ENCODE data around the gene FBRSL1. TPM values are rescaled to one million over a fixed set of nuclear protein-coding genes. Genes with fewer than 3 reads are reported as not detected.
"Not testable (repeated sequence)": the region's sequence is repeated elsewhere in the genome, so short reads cannot be mapped to it uniquely, and the experiment has no call there.

Gene FBRSL1
- total RNA-seq, 8 experiments from 2014 or later = 7.1 to 31.6 (median 11.1) TPM

DNA sequence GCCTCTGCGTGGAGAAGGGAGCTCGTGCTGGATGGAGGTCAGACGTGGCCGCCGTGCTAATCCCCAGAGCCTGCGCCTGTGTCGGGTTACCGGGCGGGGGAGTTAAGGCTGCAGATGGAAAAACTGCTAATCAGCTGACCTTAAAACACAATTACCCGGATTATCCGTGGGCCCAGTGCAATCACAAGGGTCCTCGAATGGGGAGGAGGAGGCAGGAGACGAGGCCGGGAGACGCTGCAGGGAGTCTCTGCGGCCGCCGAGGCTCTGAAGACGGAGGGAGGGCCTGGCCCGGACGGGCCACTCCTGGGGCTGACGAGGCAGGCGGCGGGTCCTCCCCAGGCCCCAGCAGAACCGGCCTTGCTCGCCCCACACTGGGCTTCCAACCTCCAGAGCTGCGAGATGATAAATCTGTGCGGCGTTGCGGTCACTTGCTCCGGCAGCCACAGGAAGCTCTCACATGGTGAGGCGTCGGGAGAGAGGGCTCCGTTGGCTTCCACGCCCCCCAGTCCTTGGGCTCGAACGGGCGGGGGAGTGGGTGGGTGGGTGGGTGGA is 32.9 kb upstream of the FBRSL1 start:
- Histone ChIP-seq H3K4me1 (replicated peaks in 1 of 2) (peaks cover 21 to 33% of the 10 kb centered on the region in 2 donors), H3K4me3 (no peak overlapping the region), H3K27ac (no peak overlapping the region)
- in situ Hi-C loops (cut with MboI; ENCODE audit: low pct_unique_long_range_greater_than_20kb in 2 of 9, low sequenced_read_pairs in 9 of 9, unreplicated experiment in 9 of 9) = no loop called here
- 0 to 71% (median 15%) methylated on average over 1 to 9 of the region's 38 CpGs; no CpG with 5 or more reads in 7 of the 10 experiments for WGBS, 10 experiments
- no peak for ATAC-seq (replicated peaks in 6 of 8)

DNA sequence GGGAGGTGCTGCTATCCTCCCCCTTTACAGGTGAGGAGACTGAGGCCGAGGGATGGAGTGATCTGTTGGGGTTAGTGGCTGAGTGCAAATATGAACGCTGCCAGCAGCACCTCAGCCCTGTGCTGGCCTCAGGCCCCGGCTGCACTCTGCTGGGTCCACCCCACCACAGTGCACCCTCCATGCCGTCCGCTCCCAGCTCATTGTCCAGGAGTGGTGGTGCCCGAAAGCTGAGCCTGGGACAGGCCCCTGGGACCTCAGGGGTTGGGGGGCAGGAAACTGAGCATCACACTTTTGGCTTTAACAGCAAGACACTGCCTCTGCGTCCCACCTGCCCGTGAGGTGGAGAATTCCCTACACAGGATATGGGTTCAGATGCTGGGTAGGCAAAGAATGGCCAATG is 31.5 kb upstream of the FBRSL1 start:
- ATAC-seq (replicated peaks in 6 of 8) = no peak
- peak overlapping the region in 1 of 2 donors; percentile 19 for H3K27ac ChIP-seq
- peaks cover 14 to 26% of the 10 kb centered on the region in 2 donors for H3K4me1 ChIP-seq (replicated peaks in 1 of 2)
- no peak overlapping the region for H3K4me3 ChIP-seq
- in situ Hi-C loops (cut with MboI; ENCODE audit: low pct_unique_long_range_greater_than_20kb in 2 of 9, low sequenced_read_pairs in 9 of 9, unreplicated experiment in 9 of 9) = no loop called here
- 17 to 100% (median 83%) methylated on average over 1 to 7 of the region's 8 CpGs; no CpG with 5 or more reads in 3 of the 10 experiments for WGBS, 10 experiments

DNA sequence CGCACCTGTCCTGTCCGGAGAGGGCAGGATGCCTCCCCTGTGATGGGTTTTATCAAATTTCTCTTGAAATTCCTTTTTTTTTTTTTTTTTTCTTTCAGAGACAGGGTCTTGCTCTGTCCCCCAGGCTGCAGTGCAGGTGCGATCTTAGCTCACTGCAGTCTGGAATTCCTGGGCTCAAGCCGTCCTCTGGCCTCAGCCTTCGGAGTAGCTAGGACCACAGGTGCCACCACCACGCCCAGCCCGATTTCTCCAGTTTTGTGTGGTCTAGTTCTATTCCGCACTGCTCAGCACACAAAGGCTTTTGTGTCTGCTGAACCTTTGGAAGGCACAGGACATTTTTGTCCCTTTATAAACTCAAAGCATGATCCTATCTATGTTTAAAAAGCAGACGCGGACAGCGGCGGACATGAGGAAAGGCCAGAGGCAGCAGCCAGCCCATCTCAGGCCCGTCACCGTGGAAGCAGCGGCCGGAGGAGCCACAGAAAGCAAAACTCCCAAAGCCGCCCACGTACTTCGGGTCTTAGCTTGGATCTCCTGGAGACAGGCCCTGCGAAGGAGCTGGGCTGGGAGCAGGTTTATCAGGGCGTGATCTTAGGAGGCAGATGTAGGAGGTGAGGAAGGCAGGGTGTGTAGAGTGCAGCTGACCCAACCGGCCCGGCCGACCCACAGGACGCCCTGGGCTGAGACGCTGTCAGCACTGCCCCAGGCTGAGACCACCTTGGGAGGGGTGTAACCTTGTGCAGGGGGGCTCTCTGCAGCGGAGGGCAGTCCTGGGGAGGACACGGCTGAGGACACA is 30.9 kb upstream of the FBRSL1 start:
- ATAC-seq (replicated peaks in 6 of 8) = peak in 3 of 8 experiments; percentile 40 to 85 (median 51)
- Histone ChIP-seq H3K4me3 (no peak overlapping the region), H3K27ac (peak overlapping the region in 1 of 2 donors; percentile 17), H3K4me1 (replicated peaks in 1 of 2) (peaks cover 8 to 20% of the 10 kb centered on the region in 2 donors)
- in situ Hi-C loops (cut with MboI; ENCODE audit: low pct_unique_long_range_greater_than_20kb in 2 of 9, low sequenced_read_pairs in 9 of 9, unreplicated experiment in 9 of 9) = no loop called here
- 69 to 100% (median 81%) methylated on average over 1 to 16 of the region's 28 CpGs; no CpG with 5 or more reads in 3 of the 10 experiments for WGBS, 10 experiments

DNA sequence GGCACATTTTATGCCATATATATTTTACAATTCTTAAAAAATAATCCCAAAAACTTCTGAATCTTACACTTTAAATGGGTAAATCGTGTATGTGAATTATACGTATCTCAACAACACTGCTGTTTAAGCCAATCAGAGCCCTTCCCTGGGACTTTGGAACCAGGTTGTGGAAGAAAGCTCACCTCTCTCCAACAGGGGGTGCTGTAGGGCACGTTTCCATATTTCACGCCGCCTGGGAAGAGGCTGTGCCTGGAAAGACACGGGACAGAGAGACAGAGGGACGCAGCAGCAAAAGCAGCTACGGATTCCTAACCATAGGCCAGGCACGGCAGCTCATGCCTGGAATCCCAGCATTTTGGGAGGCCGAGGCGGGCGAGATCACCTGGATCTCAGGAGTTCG is 29.4 kb upstream of the FBRSL1 start:
- no peak overlapping the region for H3K4me3 ChIP-seq
- 20 to 87% (median 46%) methylated on average over 1 to 7 of the region's 13 CpGs; no CpG with 5 or more reads in 3 of the 10 experiments for WGBS, 10 experiments
- ATAC-seq (replicated peaks in 6 of 8) = peak in 1 of 8 experiments; percentile 83
- peaks cover 9 to 17% of the 10 kb centered on the region in 2 donors for H3K4me1 ChIP-seq (replicated peaks in 1 of 2)
- in situ Hi-C loops (cut with MboI; ENCODE audit: low pct_unique_long_range_greater_than_20kb in 2 of 9, low sequenced_read_pairs in 9 of 9, unreplicated experiment in 9 of 9) = no loop called here
- no peak overlapping the region for H3K27ac ChIP-seq

DNA sequence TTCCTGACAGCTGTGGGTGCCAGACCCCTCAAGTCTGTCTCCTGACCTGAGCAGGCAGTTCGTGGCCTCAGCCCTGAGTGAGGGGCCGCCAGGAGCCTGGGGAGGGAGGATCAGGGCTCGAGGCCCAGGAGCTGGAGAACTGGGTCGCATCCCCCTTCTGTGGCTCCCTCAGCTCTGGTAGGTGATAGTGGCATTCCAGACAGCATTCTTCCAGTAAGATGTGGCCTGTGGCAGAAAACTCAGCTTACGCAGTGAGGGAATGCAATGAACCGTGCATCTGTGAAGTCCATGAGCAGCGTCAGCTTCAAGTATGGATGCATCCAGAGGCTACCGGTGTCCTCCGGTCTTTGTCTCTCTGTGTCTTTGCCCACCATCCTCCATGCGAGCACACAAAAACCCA is 28.4 kb upstream of the FBRSL1 start:
- peaks cover 11 to 21% of the 10 kb centered on the region in 2 donors for H3K4me1 ChIP-seq (replicated peaks in 1 of 2)
- 50 to 100% (median 78%) methylated on average over 1 to 7 of the region's 10 CpGs; no CpG with 5 or more reads in 3 of the 10 experiments for WGBS, 10 experiments
- H3K27ac ChIP-seq = no peak overlapping the region
- in situ Hi-C loops (cut with MboI; ENCODE audit: low pct_unique_long_range_greater_than_20kb in 2 of 9, low sequenced_read_pairs in 9 of 9, unreplicated experiment in 9 of 9) = no loop called here
- no peak overlapping the region for H3K4me3 ChIP-seq
- no peak for ATAC-seq (replicated peaks in 6 of 8)

DNA sequence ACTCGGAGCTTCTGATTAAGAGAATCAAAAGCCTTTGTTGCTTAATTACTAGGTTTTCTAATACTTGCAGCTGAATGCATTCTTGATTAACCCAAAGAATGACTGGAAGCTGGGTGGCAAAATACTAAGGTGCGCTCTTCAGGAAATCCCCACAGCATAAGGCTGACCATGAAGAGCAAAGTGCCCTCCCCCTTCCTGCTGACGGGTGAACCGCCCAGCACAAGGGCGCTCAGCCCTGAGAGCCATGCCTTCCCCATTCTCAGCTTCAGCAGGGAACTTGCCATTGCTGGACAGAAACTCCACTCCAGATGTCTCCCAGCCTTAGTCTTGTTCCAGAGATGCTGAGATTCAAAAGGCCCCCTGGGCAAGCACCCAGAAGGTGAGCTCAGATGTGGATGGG is 27.2 kb upstream of the FBRSL1 start:
- Histone ChIP-seq H3K4me3 (no peak overlapping the region), H3K4me1 (replicated peaks in 1 of 2) (peaks cover 11 to 21% of the 10 kb centered on the region in 2 donors), H3K27ac (no peak overlapping the region)
- no peak for ATAC-seq (replicated peaks in 6 of 8)
- 33 to 90% (median 70%) methylated on average over 1 to 5 of the region's 5 CpGs; no CpG with 5 or more reads in 2 of the 10 experiments for WGBS, 10 experiments
- in situ Hi-C loops (cut with MboI; ENCODE audit: low pct_unique_long_range_greater_than_20kb in 2 of 9, low sequenced_read_pairs in 9 of 9, unreplicated experiment in 9 of 9) = no loop called here

DNA sequence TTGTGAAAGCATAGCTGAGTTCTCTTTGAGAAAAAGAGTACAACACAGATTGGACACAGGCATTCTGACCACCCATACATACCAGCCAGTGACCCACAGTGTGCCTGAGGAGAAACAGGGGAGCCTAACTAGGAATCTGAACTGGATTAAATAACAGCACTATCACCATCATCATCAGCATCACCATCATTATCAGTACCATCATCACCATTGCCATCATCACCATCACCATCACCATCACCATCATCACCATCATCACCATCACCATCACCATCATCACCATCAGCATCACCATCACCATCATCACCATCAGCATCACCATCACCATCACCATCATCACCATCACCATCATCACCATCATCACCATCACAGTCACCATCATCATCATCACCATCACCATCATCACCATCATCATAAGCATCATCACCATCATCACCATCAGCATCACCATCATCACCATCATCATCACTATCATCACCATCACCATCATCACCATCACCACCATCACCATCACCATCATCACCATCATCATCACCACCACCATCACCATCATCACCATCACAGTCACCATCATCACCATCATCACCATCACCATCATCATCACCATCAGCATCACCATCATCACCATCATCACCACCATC is 26.5 kb upstream of the FBRSL1 start:
- peaks cover 11 to 21% of the 10 kb centered on the region in 2 donors for H3K4me1 ChIP-seq (replicated peaks in 1 of 2)
- ATAC-seq (replicated peaks in 6 of 8); H3K27ac ChIP-seq; in situ Hi-C loops (cut with MboI; ENCODE audit: low pct_unique_long_range_greater_than_20kb in 2 of 9, low sequenced_read_pairs in 9 of 9, unreplicated experiment in 9 of 9); H3K4me3 ChIP-seq: not testable (repeated sequence)

DNA sequence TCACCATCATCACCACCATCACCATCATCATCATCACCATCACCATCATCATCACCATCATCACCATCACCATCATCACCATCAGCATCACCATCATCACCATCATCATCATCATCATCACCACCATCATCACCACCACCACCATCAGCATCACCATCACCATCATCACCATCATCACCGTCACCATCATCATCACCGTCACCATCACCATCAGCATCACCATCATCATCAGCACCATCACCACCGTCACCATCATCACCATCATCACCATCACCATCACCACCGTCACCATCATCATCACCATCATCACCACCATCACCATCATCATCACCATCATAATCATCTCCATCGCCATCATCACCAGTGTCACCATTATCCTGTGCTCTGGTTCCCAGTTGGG is 25.6 kb upstream of the FBRSL1 start:
- WGBS, 10 experiments = 33 to 100% (median 90%) methylated on average over 1 to 5 of the region's 5 CpGs; no CpG with 5 or more reads in 3 of the 10 experiments
- H3K4me1 ChIP-seq (replicated peaks in 1 of 2) = peaks cover 11 to 14% of the 10 kb centered on the region in 2 donors
- H3K4me3 ChIP-seq; ATAC-seq (replicated peaks in 6 of 8); H3K27ac ChIP-seq; in situ Hi-C loops (cut with MboI; ENCODE audit: low pct_unique_long_range_greater_than_20kb in 2 of 9, low sequenced_read_pairs in 9 of 9, unreplicated experiment in 9 of 9): not testable (repeated sequence)

DNA sequence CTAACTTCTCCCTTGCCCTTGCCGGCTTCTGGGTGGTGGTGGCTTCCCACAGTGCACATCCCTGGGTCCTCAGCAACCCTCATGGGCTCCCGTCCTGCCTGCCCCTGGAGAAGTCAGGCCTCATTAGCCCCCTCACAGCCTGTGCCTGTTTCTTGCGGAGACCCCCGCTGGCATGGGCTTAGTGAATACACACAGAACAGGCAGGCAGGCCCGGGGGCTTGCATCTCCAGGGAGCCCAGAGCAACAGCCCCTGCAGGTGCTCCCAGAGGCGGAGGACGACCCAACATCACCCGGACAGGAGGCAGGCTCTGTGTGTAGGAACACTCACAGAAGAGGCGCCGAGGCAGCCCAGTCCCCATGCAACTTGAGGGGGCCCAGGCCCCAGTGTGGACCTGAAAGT is 25.1 kb upstream of the FBRSL1 start:
- Histone ChIP-seq H3K4me3 (no peak overlapping the region), H3K4me1 (replicated peaks in 1 of 2) (peaks cover 10 to 11% of the 10 kb centered on the region in 2 donors), H3K27ac (no peak overlapping the region)
- in situ Hi-C loops (cut with MboI; ENCODE audit: low pct_unique_long_range_greater_than_20kb in 2 of 9, low sequenced_read_pairs in 9 of 9, unreplicated experiment in 9 of 9) = no loop called here
- ATAC-seq (replicated peaks in 6 of 8) = peak in 3 of 8 experiments; percentile 12 to 32 (median 12)
- WGBS, 10 experiments = 40 to 100% (median 90%) methylated on average over 1 to 10 of the region's 10 CpGs; no CpG with 5 or more reads in 3 of the 10 experiments

DNA sequence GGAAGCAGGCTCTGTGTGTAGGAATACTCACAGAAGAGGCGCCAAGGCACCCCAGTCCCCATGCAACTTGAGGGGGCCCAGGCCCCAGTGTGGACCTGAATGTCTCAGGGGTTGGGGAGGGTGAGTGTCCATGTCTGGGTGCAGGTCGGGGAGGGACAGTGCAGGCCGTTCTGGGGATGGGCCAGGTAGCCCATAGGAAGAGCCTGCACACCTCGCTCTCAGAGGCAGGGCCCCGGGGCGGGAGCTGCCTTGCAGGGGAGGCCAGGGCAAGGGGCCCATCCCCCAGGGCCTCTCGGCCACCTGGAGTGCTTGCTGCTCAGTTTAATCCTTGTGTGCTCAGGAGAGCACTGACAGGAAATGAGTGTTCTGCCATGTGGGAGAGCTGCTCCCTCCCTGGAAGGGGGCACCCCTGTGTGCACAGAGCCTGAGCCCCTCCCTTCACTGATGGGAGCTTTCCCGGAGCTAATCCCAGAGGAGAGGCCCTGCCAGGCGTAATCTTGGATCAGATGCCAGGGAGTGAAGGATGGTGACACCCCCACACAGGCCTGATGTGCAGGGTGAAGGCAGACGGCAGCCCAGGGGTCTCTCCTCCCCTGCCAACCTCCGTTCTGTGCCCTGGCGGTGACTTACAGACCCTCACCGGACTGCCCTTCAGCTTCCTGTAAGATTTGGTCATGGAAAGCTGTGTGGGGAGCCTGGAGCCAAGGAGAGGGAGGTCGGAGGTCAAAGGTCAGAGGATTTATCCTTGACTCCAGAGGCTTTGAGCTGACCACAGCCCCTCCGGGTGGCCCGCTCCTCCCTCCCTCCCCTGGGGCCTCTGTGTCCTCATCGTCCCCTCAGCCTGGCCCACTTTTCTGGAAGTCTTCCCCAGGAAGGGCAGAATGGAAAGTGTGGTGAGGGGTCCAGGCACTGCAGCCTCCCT is 24.4 kb upstream of the FBRSL1 start:
- H3K4me3 ChIP-seq = no peak overlapping the region
- in situ Hi-C loops (cut with MboI; ENCODE audit: low pct_unique_long_range_greater_than_20kb in 2 of 9, low sequenced_read_pairs in 9 of 9, unreplicated experiment in 9 of 9) = no loop called here
- peak overlapping the region in 1 of 2 donors; percentile 5 for H3K27ac ChIP-seq
- WGBS, 10 experiments = 5 to 57% (median 52%) methylated on average over 4 to 5 of the region's 17 CpGs; no CpG with 5 or more reads in 6 of the 10 experiments
- H3K4me1 ChIP-seq (replicated peaks in 1 of 2) = peaks cover 10 to 11% of the 10 kb centered on the region in 2 donors
- ATAC-seq (replicated peaks in 6 of 8) = peak in 6 of 8 experiments; percentile 50 to 85 (median 83)

DNA sequence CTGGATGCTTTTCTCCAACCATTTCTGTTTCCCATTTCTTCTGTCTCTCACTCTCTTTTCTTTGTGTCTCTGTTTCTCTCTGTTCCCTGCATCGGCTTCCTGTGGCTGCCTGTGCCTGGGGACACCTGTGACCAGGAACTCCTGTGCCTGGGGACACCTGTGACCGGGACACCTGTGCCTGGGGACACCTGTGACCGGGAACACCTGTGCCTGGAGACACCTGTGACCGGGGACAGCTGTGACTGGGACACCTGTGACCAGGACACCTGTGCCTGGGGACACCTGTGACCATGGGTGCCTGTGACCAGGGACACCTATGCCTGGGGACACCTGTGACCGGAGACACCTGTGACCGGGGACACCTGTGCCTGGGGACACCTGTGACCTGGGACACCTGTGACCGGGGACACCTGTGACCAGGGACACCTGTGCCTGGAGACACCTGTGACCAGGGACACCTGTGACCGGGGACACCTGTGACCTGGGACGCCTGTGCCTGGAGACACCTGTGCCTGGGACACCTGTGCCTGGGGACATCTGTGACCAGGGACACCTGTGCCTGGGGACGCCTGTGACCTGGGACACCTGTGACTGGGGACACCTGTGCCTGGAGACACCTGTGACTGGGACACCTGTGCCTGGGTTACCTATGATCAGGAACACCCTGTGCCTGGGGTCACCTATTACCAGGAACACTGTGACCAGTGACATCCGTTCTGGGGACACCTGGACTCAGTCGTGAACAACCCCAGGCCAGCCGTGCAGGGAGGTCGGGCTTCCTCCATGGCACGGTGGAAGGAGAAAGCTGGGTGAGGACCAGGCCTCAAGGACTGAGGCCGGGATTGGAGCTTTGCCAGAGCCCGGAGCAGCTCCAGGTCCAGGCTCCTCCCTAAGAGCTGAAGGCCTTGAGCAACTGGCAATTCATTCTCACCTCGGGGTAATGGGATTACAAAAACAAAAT is 23.4 kb upstream of the FBRSL1 start:
- H3K4me1 ChIP-seq (replicated peaks in 1 of 2) = peaks cover 10 to 11% of the 10 kb centered on the region in 2 donors
- no peak overlapping the region for H3K4me3 ChIP-seq
- no peak for ATAC-seq (replicated peaks in 6 of 8)
- no peak overlapping the region for H3K27ac ChIP-seq
- 33 to 96% (median 78%) methylated on average over 1 to 3 of the region's 18 CpGs; no CpG with 5 or more reads in 3 of the 10 experiments for WGBS, 10 experiments
- in situ Hi-C loops (cut with MboI; ENCODE audit: low pct_unique_long_range_greater_than_20kb in 2 of 9, low sequenced_read_pairs in 9 of 9, unreplicated experiment in 9 of 9) = no loop called here

All from motor neuron (in vitro differentiated cells).